Esophagus (tissue), 2 donors: ENCODE measurements around the gene PRTFDC1. TPM values are rescaled to one million over a fixed set of nuclear protein-coding genes. Genes with fewer than 3 reads are reported as not detected.

Experiments
- H3K27ac ChIP-seq, 2 donors: one replicate each; pipeline ENCODE4 v1.5.1; 2013; ENCODE audit warnings: low read depth in 2 of 2, mild to moderate bottlenecking in 2 of 2, inconsistent platforms in 1 of 2, low read length in 1 of 2, moderate library complexity in 1 of 2
- H3K27me3 ChIP-seq, 2 donors: one replicate each; pipeline ENCODE4 v1.6.1; 2013; ENCODE audit warnings: low read length in 2 of 2, control low read depth in 1 of 2, mild to moderate bottlenecking in 1 of 2; ENCODE audit not compliant: insufficient read depth in 2 of 2, control insufficient read depth in 1 of 2
- H3K36me3 ChIP-seq, 2 donors: one replicate each; pipeline ENCODE4 v1.6.1; 2013; ENCODE audit warnings: low read length in 1 of 2; ENCODE audit not compliant: control insufficient read depth in 2 of 2, insufficient read depth in 2 of 2
- H3K4me1 ChIP-seq, 2 donors: one replicate each; pipeline ENCODE4 v1.6.1; 2013; ENCODE audit warnings: low read length in 1 of 2; ENCODE audit not compliant: control insufficient read depth in 2 of 2, insufficient read depth in 2 of 2
- H3K4me3 ChIP-seq, 2 donors: one replicate each; pipeline ENCODE4 v1.5.1; 2013; ENCODE audit warnings: low read length in 2 of 2, mild to moderate bottlenecking in 2 of 2, low read depth in 1 of 2, moderate library complexity in 1 of 2
- H3K9me3 ChIP-seq, 2 donors: one replicate each; pipeline ENCODE4 v1.6.1; 2013; ENCODE audit warnings: mild to moderate bottlenecking in 2 of 2, low read depth in 1 of 2, low read length in 1 of 2, moderate library complexity in 1 of 2; ENCODE audit not compliant: control insufficient read depth in 2 of 2, insufficient read depth in 1 of 2
- WGBS, 2 donors: extraction: QIAGEN DNeasy Blood & Tissue Kit; methylation state at CpG; one replicate each; pipeline ENCODE4 v1.1.7; 2013; 5-methylcytosine and 5-hydroxymethylcytosine counted together
- polyA plus RNA-seq, 2 donors: library from polyadenylated mRNA; stranded (reverse); fragments of 200-250 nt; gene quantifications; one replicate each; pipeline ENCODE4 v1.2.3, GENCODE V29; 2013
- donor health status: healthy with polysubstance abuse.
- donor health status: Bipolar disorder and iron deficiency.

Gene PRTFDC1
- polyA plus RNA-seq, 2 donors = 0.98 to 1.0 TPM

DNA sequence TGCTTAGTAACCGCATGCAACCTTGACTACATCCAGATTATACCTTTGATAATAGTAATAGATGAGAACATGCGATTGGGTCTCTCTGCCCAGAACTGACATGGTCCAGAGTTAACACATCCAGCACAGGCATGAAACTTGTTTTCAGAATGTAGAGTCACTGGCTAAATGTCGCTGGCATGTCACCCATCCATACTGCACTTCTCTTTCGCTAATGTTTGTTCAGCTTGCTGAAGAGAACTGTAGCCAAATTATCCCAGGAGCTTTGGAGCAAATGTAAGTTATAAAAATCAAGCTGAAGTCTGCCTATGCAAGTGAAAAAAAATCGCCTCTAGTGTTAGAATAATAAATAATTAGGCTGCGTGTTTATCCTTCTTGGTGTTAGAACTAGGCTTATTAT is 98.2 kb downstream of the PRTFDC1 start:
- 82 to 90% methylated on average over 6 of the region's 6 CpGs for WGBS, 2 donors
- no peaks in the 10 kb centered on the region for H3K4me1 ChIP-seq

DNA sequence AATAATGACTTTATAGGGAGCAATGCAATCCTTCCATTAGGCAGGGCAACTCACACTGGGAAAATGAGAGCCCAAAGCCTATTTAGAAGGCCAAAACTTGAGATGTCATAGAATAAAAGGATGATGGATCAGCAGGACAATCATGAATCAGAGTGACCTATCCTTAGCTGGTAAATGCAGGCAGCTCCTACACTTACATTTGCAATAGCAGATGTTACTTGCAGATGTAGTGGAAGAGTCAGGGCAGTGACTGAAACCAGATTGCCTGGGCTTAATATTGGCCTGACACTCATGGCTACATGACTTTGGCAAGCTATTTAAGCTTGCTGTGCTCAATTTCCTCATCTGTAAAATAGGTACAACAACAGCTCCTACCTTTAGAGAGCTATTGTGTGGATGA is 98.7 kb downstream of the PRTFDC1 start:
- no peaks in the 10 kb centered on the region for H3K9me3 ChIP-seq
- no peak overlapping the region for H3K4me3 ChIP-seq
- no peaks in the 10 kb centered on the region for H3K36me3 ChIP-seq
- no peaks in the 10 kb centered on the region for H3K27me3 ChIP-seq
- no peaks in the 10 kb centered on the region for H3K4me1 ChIP-seq
- no peak overlapping the region for H3K27ac ChIP-seq

More for the DNA sequence above, 98.2 kb downstream of the PRTFDC1 start:
- Histone ChIP-seq H3K27ac (no peak overlapping the region), H3K4me3 (no peak overlapping the region), H3K9me3 (no peaks in the 10 kb centered on the region), H3K27me3 (no peaks in the 10 kb centered on the region), H3K36me3 (no peaks in the 10 kb centered on the region)

DNA sequence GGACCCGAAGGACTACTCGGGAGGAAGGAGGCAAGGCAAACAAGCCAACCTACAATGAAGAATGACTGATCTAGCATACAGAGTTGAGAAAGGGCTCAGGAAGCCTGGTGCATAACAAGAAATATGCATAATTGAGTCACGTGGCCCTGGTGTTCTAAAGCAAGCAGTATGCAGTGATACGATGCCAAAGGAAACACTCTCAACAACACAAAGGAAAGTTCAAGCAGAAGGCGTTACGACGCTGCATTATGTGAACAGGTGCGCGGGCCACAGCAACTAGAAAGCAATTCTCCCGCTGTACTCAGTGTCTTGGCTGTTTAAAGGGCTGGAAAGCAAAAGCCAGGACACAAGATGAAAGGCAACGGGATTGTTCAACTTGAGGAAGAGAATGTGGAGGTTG is 100.8 kb downstream of the PRTFDC1 start:
- no peak overlapping the region for H3K4me3 ChIP-seq
- H3K27ac ChIP-seq = no peak overlapping the region
- no peaks in the 10 kb centered on the region for H3K36me3 ChIP-seq
- no peaks in the 10 kb centered on the region for H3K4me1 ChIP-seq
- WGBS, 2 donors = 46 to 48% methylated on average over 11 of the region's 11 CpGs
- H3K9me3 ChIP-seq = no peaks in the 10 kb centered on the region
- H3K27me3 ChIP-seq = no peaks in the 10 kb centered on the region

DNA sequence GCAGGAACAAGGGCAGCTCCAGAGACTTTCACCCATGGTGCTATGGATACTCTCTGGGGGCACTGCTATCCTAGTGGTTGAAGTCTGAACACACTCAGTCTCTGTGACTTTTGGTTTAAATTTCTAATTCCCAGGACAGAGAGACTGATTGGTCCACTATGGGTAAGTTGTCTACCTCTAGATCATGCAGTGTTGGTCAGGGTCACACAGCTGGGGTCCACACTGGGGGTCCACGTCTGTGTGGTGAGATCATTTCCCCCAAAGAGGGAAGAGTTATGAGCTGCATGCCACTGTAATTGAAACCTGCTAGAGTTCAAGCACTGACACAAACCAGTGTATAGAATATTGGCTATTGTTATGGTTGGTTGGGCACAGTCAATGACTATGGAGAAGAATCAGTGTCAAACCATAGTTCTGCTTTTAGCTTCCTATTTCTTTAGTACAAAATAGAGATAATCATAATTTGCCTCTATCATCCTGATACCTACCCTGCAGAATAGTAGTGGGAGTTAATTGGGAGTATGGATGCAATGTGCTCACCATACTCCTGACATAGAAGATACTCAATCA is 101.6 kb downstream of the PRTFDC1 start:
- Histone ChIP-seq H3K27ac (no peak overlapping the region), H3K4me1 (no peaks in the 10 kb centered on the region), H3K27me3 (no peaks in the 10 kb centered on the region), H3K36me3 (no peaks in the 10 kb centered on the region), H3K9me3 (no peaks in the 10 kb centered on the region), H3K4me3 (no peak overlapping the region)
- 65 to 76% methylated on average over 1 of the region's 1 CpG for WGBS, 2 donors

DNA sequence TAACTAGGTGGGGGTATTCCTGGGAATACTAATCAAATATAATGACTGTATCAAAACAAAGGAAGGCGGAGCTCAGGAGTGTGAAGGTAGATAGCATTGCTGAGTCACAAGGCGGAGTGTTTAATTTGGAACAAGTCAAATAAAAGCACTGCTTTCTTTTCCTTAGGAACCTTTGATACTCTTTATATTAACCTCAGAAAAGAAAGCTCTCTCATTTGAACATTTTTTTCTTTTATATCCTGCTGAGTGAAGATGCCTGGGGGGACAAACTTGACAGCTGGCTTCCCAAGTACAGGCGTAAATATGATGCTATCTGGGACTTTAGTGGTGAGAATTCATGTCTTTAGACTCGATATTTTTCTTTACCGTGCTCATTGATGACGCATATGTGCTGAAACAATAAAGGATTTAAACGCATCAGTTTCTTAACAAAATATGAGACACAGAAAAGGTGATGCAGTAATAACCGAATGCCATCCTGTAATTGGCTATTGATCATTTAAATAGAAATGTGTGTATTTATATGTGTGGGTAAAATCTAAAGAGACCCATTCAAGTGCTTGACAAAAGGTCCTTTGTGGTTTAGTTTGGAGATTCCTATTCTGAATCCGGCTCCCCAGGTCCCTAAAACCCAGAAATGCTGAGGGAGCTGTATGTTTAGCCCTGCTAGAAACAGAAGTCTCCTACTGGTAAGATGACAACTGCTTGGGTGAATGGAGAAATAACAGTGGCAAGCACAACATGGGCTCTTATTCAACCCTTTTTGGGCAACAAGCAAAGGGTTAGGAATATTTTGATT is 102.7 kb downstream of the PRTFDC1 start:
- Histone ChIP-seq H3K4me3 (peak overlapping the region in 1 of 2 donors; percentile 25), H3K4me1 (no peaks in the 10 kb centered on the region), H3K36me3 (no peaks in the 10 kb centered on the region), H3K27ac (peak overlapping the region; percentile 48 to 57), H3K27me3 (no peaks in the 10 kb centered on the region), H3K9me3 (no peaks in the 10 kb centered on the region)
- 53 to 55% methylated on average over 9 of the region's 9 CpGs for WGBS, 2 donors

DNA sequence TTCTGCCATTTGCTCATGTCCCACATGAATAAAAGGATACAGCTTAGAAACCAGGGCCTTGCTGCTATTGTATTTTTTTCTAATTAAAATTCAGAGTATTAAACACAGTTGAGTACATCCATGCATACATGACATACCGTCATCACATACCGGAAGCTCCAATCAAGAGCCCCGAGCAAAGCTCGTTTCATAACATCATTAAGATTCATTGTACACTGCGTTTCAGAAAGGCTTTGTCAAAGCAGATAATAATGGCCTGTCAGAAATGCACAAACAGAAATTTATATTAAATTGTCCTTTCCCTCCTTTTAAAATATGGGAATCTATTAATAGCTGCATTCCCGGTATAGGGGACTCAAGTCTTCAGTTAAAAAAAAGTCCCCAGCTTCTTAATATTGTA is 103.4 kb downstream of the PRTFDC1 start:
- Histone ChIP-seq H3K4me3 (no peak overlapping the region), H3K9me3 (no peaks in the 10 kb centered on the region), H3K27me3 (no peaks in the 10 kb centered on the region), H3K36me3 (no peaks in the 10 kb centered on the region), H3K4me1 (no peaks in the 10 kb centered on the region), H3K27ac (no peak overlapping the region)
- 49 to 51% methylated on average over 6 of the region's 6 CpGs for WGBS, 2 donors

DNA sequence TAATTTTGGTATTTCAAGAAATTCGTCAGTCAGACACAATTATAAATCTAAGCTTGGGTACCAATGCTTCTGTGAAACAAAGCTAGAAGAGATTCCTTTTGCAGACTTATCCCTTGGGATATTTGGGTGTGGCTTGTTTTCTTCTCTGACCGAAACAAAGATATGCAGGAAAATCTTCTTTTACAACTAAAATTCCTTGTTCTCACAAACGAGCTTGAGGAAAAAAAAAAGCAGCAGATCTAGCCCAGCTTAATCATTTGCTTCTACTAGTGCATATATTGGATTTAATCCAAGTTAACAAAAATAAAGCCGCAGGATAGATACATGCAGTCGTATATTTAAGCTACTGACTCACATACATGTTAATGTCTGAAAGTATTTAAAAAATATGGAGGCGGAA is 104.2 kb downstream of the PRTFDC1 start:
- WGBS, 2 donors = 48 to 50% methylated on average over 6 of the region's 6 CpGs
- H3K4me3 ChIP-seq = no peak overlapping the region
- no peaks in the 10 kb centered on the region for H3K36me3 ChIP-seq
- H3K4me1 ChIP-seq = no peaks in the 10 kb centered on the region
- no peak overlapping the region for H3K27ac ChIP-seq
- no peaks in the 10 kb centered on the region for H3K9me3 ChIP-seq
- H3K27me3 ChIP-seq = no peaks in the 10 kb centered on the region

DNA sequence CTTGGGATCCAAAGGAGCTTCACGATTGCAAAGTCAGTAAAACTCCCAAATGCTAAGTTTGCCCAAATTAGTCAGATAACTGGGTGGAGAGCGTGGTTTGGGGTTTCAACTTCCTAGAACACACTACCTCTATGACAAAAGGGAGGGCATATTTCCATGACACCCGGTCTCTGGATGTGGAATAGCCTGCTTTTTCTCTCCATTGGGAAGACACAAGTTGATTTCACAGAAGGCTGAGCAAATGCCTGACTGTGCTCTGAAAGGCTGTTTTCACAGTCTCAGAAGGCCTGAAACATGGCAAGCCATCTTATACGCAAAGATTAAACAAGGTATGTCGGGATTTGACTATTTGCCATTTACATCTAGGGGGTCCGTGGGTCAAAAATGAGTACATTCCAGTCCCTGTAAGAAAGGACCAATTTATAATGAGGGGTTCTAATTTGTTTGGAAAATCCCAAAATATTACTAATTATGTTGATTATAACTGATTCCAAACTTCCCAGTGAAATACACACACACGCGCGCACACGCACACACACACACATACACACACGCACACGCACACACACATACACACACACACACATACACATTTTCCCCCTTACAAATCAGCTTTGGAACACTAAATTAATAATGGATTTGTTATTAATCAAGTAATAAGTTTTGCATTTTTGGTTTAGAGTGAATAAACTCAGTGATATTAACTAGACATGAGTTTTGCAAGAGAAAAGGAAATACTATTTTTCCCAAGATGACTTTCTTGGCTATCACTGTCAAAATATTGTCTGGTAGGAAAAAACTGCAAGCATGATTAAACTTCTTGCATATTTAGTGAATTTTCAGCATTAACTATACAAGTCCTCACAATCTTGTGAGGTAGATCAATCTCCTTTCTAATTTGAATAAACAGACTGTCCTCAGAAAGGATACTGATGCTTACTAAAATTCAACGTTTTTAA is 105.0 kb downstream of the PRTFDC1 start:
- H3K9me3 ChIP-seq = no peaks in the 10 kb centered on the region
- H3K4me3 ChIP-seq = no peak overlapping the region
- WGBS, 2 donors = 85 to 87% methylated on average over 13 of the region's 13 CpGs
- H3K36me3 ChIP-seq = no peaks in the 10 kb centered on the region
- H3K27me3 ChIP-seq = no peaks in the 10 kb centered on the region
- no peak overlapping the region for H3K27ac ChIP-seq
- no peaks in the 10 kb centered on the region for H3K4me1 ChIP-seq

DNA sequence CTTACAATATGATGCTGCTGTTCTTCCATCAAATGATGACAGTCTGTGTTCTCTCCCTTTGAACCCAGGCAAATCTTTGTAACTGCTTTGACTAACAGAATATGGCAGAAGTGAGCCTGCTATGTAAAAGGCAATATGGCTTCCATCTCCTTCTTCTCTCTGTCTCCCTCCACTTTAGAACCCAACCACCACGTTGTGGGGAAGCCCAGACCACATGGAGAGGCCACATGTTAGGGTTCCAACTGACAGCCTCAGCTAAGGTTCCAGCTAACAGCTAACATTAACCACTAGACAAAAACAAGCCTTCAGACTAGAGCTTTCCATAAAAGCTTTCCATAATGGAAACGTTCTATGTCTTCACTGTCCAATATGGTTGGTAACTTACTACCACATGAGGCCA is 107.7 kb downstream of the PRTFDC1 start:
- H3K36me3 ChIP-seq = no peaks in the 10 kb centered on the region
- H3K27me3 ChIP-seq = no peaks in the 10 kb centered on the region
- WGBS, 2 donors = 68 to 87% methylated on average over 2 of the region's 2 CpGs
- H3K27ac ChIP-seq = no peak overlapping the region
- no peaks in the 10 kb centered on the region for H3K9me3 ChIP-seq
- H3K4me1 ChIP-seq = no peaks in the 10 kb centered on the region
- no peak overlapping the region for H3K4me3 ChIP-seq
